ENCODE measurements around the gene TNFRSF6B. TPM values are rescaled to one million over a fixed set of nuclear protein-coding genes. Genes with fewer than 3 reads are reported as not detected.

The TNFRSF6B gene
- total and polyA plus RNA-seq, 8 donors = 0.31 to 31.0 (median 2.1) TPM

DNA sequence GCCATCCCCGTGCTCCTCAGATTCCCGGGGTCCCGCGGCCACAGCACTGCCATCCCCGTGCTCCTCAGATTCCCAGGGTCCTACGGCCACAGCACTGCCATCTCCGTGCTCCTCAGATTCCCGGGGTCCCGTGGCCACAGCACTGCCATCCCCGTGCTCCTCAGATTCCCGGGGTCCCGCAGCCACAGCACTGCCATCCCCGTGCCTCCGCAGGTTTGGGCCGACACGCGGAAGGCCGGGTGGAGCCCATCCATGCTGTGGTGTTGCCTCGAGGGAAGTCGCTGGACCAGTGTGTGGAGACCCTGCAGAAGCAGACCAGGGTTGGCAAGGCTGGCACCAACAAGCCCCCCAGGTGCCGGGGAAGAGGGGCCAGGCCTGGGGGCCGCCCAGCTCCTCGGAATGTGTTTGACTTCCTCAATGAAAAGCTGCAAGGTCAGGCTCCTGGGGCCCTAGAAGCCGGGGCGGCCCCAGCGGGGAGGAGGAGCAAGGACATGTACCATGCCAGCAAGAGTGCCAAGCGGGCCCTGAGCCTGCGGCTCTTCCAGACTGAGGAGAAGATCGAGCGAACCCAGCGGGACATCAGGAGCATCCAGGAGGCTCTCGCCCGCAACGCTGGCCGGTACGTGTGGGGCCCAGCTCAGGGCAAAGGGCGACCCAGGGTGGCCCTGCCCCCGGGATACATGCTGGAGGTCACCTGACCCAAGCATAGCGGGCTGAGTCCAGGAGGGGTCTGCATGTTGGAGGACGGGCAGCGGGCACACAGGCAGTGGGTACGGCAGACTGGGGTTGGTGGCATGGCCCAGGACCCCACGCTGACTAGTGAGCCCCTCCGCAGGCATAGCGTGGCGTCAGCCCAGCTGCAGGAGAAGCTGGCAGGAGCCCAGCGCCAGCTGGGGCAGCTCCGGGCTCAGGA is 38.8 kb downstream of the TNFRSF6B start:
- Histone ChIP-seq H3K27me3 (no peaks in the 10 kb centered on the region), H3K9me3 (no peaks in the 10 kb centered on the region), H3K27ac (no peak overlapping the region), H3K4me3 (no peak overlapping the region), H3K4me1 (peaks cover 9 to 17% (median 11%) of the 10 kb centered on the region in 3 donors), H3K36me3 (peaks cover 0 to 16% (median 0%) of the 10 kb centered on the region in 3 donors)
- 93 to 94% methylated on average over 48 of the region's 48 CpGs for WGBS, 2 donors
- no peak for FAIRE-seq
- TF ChIP-seq, protein P1, sequence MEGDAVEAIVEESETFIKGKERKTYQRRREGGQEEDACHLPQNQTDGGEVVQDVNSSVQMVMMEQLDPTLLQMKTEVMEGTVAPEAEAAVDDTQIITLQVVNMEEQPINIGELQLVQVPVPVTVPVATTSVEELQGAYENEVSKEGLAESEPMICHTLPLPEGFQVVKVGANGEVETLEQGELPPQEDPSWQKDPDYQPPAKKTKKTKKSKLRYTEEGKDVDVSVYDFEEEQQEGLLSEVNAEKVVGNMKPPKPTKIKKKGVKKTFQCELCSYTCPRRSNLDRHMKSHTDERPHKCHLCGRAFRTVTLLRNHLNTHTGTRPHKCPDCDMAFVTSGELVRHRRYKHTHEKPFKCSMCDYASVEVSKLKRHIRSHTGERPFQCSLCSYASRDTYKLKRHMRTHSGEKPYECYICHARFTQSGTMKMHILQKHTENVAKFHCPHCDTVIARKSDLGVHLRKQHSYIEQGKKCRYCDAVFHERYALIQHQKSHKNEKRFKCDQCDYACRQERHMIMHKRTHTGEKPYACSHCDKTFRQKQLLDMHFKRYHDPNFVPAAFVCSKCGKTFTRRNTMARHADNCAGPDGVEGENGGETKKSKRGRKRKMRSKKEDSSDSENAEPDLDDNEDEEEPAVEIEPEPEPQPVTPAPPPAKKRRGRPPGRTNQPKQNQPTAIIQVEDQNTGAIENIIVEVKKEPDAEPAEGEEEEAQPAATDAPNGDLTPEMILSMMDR (IDR thresholded peaks at IDR 0.05) = no peak
- intact Hi-C loops (cut with DNase I) = no loop called here
- peak in 3 of 6 donors; percentile 45 to 80 (median 55) for DNase-seq
- no peak for ATAC-seq

DNA sequence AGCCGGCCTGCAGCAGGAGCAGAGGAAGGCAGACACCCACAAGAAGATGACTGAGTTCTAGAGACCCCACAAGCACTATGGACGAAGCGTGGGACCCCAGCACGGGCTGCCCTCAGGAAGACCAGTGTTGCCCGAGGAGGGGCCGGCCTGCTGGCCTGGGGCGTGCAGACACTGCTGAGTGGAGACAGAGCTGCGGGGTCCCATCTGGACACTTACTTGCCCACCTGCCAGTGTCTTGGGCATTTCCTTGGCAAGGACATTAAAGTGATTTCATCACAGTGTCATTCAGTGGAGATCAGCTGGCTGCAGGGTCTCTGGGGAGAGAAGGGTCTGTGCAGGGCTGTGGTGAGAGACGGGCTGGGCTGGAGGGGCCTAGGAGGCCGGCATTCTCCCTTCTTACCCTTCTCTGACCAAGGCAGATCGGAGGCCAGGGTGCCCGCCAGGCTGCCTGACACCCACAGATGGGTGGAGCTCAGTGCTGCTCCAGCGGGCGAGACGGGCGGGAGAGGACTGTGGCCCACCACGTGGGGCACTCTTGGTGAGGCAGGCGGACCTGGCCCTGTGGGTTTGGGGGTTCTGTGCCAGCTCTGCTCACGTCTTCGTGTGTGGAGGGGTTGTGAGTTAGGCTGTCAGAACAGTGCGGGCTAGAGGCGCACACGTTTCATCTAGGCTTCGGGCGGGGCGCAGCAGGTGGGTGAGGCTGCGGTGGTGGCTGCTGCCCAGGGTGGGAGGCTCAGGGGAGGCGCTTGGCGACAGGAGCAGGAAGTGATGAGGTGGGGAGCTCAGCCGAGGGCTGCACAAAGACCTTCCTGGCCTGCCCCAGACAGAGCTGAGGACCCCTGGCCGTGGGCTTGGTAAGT is 39.6 kb downstream of the TNFRSF6B start, which contains the start of gene LIME1:
Gene LIME1, plus strand, starts transcription at position 806 of the 860 bp plus-strand sequence. CDS start 886 bp downstream, outside the sequence.
- Histone ChIP-seq H3K27me3 (no peaks in the 10 kb centered on the region), H3K4me1 (peaks cover 11 to 17% (median 13%) of the 10 kb centered on the region in 3 donors), H3K27ac (no peak within 1 kb of the TSS), H3K9me3 (no peaks in the 10 kb centered on the region), H3K4me3 (peak within 1 kb of the TSS in 2 of 4 donors; percentile 58 to 63), H3K36me3 (peaks cover 0 to 16% (median 0%) of the 10 kb centered on the region in 3 donors)
- no peak for FAIRE-seq
- 89 to 91% methylated on average over 30 to 31 of the region's 31 CpGs for WGBS, 2 donors
- no peak for ATAC-seq
- TF ChIP-seq, protein P1 (IDR thresholded peaks at IDR 0.05) = no peak
- intact Hi-C loops (cut with DNase I) = no loop called here
- DNase-seq = peak in 3 of 6 donors; percentile 43 to 80 (median 62)

DNA sequence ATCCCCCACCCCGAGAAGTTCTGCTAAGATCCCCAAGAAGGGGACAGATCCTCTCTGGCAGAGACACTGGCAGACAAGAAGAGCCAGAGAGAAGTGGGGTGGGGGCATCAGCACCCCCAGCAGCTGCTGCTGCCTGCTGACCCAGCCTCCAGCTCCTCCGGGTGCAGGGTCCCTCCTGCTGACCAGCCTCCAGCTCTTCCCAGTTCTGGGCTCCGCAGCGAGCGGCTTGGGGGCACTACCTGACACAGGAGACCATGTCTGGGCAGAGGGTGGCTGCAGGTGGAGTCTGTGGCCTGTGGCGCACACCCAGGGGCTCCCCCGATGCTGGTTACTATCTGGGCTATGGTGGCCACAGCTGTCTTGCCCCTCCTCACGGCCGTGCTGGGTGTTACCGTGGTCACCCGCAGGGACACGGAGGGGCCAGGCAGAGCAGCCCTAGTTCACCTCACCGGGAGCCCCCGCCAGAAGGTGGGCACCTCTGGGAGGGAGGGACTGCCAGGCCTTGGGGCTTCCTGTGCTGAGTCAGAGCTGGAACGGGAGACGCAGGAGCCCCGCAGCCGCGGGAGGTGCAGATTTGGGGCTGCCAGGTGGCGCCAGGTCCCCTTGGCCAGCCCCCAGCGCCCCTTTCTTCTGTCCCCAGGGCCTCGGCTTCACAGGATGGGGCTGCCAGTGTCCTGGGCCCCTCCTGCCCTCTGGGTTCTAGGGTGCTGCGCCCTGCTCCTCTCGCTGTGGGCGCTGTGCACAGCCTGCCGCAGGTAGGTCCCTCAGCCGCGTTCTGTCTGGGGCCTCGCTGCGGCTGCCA is 40.6 kb downstream of the TNFRSF6B start:
- Histone ChIP-seq H3K27ac (no peak overlapping the region), H3K9me3 (no peaks in the 10 kb centered on the region), H3K36me3 (peaks cover 0 to 16% (median 0%) of the 10 kb centered on the region in 3 donors), H3K27me3 (no peaks in the 10 kb centered on the region), H3K4me3 (peak overlapping the region in 2 of 4 donors; percentile 58 to 63), H3K4me1 (peaks cover 15 to 27% (median 15%) of the 10 kb centered on the region in 3 donors)
- TF ChIP-seq, protein P1 (IDR thresholded peaks at IDR 0.05) = no peak
- peak in 4 of 6 donors; percentile 33 to 84 (median 59) for DNase-seq
- no peak for FAIRE-seq
- intact Hi-C loops (cut with DNase I) = no loop called here
- WGBS, 2 donors = 40 to 50% methylated on average over 29 to 30 of the region's 30 CpGs
- ATAC-seq = no peak

GRCh38 chr20:63737695-63737944 is 41.2 kb downstream of the TNFRSF6B start:
- FAIRE-seq (no peak), DNase-seq (peak in 2 of 6 donors; percentile 67 to 84), ATAC-seq (no peak)
- Histone ChIP-seq H3K4me3 (peak overlapping the region in 2 of 4 donors; percentile 58 to 63), H3K9me3 (no peaks in the 10 kb centered on the region), H3K27me3 (no peaks in the 10 kb centered on the region), H3K36me3 (peaks cover 0 to 21% (median under 1%) of the 10 kb centered on the region in 3 donors), H3K4me1 (peaks cover 15 to 27% (median 15%) of the 10 kb centered on the region in 3 donors), H3K27ac (no peak overlapping the region)
- TF ChIP-seq, protein P1 (IDR thresholded peaks at IDR 0.05) = no peak
- 12 to 15% methylated on average over 25 to 26 of the region's 26 CpGs for WGBS, 2 donors
- intact Hi-C loops (cut with DNase I) = no loop called here

Measured in pancreas (tissue), 10 donors.